Measurements from ENCODE around the gene COL25A1.

The COL25A1 gene

DNA sequence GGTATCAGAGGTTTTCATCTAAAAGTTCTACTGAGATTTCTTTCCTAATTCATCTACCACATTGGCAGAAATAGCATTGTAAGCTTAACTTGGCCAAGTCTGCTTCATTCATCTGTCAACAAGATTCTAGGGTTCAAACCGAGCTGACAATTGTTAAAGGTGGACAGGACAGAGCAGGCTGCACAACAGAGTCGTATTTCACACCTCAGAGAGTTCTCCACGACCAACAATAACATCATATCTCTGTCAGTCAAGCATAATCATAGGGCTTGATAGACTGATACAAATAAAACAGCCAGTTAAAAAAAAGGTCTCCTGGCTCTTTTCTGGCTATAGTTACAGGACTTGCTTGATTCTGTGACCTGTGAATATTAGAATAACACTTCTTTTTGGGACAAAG, 259.2 kb downstream of the COL25A1 start:
- no peaks in the 10 kb centered on the region for H3K27me3 ChIP-seq (ENCODE audit: insufficient read depth, insufficient read length)
- H3K9me3 ChIP-seq (ENCODE audit: insufficient read depth, low read length), result no peaks in the 10 kb centered on the region
- H3K4me3 ChIP-seq (ENCODE audit: insufficient read length, low read depth), result no peak overlapping the region
- no peak for DNase-seq (ENCODE audit: low read depth, low spot score)
- no peak overlapping the region for H3K9ac ChIP-seq (ENCODE audit: insufficient read length, low read depth)
- no peak for TF ChIP-seq SUZ12 (IDR thresholded peaks at IDR 0.05; ENCODE audit: extremely low read depth, insufficient read depth, insufficient read length)
- no peak for TF ChIP-seq YY1 (IDR thresholded peaks at IDR 0.05; ENCODE audit: insufficient read depth, insufficient read length)
- no peak for TF ChIP-seq ZNF274 (IDR thresholded peaks at IDR 0.05; ENCODE audit: low read depth, low read length)
- H3K36me3 ChIP-seq (ENCODE audit: insufficient read depth, insufficient read length, low read length), result no peaks in the 10 kb centered on the region
- H3K4me1 ChIP-seq (ENCODE audit: insufficient read depth, insufficient read length), result no peaks in the 10 kb centered on the region

DNA sequence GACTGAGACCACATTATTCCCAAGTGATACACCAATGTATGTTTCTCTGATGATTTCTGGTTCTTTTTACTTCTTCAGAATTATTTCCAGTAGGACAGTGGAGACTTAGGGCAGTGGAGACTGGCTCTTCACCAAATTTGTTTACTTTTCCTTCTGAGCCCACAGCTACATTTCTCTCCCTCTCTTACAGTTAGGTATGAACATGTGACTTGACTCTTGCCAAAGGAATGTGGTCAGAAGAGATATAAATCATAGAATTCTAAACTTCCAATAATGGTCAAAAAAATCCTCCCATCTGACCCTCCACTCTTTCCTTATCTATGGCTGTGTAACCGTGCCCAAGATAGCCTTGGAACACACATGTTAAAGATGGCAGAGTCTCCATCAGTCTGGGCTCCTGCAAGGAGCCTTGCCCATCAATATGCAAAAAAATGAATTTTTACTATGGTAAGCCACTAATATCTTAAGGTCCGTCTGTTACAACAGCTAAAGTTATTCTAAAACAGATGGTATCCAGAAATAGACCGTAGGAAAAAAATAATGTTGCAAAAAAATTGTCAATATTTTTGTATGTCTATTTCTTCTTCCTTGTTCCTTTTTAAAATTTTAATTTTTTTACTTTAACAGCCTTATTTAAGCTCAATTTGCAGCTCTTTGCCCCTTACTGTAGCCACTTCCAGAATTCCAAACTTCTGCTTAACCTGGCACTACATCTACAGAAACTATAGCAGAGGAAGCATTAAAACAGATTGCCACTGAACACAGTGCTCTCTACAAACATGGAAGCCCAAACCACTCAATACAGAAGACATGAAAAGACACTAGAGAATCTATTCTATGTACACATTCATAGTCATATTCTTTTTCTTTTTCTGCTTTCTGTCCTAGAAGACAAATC, 260.7 kb downstream of the COL25A1 start:
- H3K4me3 ChIP-seq (ENCODE audit: insufficient read length, low read depth), result no peak overlapping the region
- H3K4me1 ChIP-seq (ENCODE audit: insufficient read depth, insufficient read length), result no peaks in the 10 kb centered on the region
- DNase-seq (ENCODE audit: low read depth, low spot score), result no peak
- H3K27me3 ChIP-seq (ENCODE audit: insufficient read depth, insufficient read length), result no peaks in the 10 kb centered on the region
- H3K9ac ChIP-seq (ENCODE audit: insufficient read length, low read depth), result no peak overlapping the region
- TF ChIP-seq YY1 (IDR thresholded peaks at IDR 0.05; ENCODE audit: insufficient read depth, insufficient read length), result no peak
- no peak for TF ChIP-seq ZNF274 (IDR thresholded peaks at IDR 0.05; ENCODE audit: low read depth, low read length)
- no peak for TF ChIP-seq SUZ12 (IDR thresholded peaks at IDR 0.05; ENCODE audit: extremely low read depth, insufficient read depth, insufficient read length)
- H3K36me3 ChIP-seq (ENCODE audit: insufficient read depth, insufficient read length, low read length), result no peaks in the 10 kb centered on the region
- H3K9me3 ChIP-seq (ENCODE audit: insufficient read depth, low read length), result no peaks in the 10 kb centered on the region

DNA sequence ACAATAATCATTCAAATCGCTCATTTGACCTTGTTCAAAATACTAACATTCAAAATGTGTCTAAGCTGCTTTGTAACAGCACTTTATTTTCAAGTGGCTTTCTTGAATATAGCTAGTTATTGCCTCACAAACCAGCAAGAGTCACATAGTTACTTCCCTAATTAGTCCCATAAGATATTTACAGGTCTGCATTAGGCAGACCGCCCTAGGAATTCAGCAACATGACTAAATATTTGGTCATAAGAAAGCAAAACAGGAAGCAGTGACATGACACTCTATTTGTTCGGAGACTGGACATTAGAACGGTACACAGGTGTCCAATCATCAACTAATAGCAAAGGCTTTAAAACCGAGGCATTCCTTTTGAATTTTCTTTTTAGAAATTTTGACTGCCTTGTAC, 262.0 kb downstream of the COL25A1 start:
- Histone ChIP-seq H3K27me3 (ENCODE audit: insufficient read depth, insufficient read length) (no peaks in the 10 kb centered on the region), H3K9me3 (ENCODE audit: insufficient read depth, low read length) (no peaks in the 10 kb centered on the region), H3K4me1 (ENCODE audit: insufficient read depth, insufficient read length) (no peaks in the 10 kb centered on the region), H3K4me3 (ENCODE audit: insufficient read length, low read depth) (no peak overlapping the region), H3K9ac (ENCODE audit: insufficient read length, low read depth) (no peak overlapping the region), H3K36me3 (ENCODE audit: insufficient read depth, insufficient read length, low read length) (no peaks in the 10 kb centered on the region)
- no peak for DNase-seq (ENCODE audit: low read depth, low spot score)
- TF ChIP-seq ZNF274 (IDR thresholded peaks at IDR 0.05; ENCODE audit: low read depth, low read length) (no peak), YY1 (IDR thresholded peaks at IDR 0.05; ENCODE audit: insufficient read depth, insufficient read length) (no peak), SUZ12 (IDR thresholded peaks at IDR 0.05; ENCODE audit: extremely low read depth, insufficient read depth, insufficient read length) (no peak)

DNA sequence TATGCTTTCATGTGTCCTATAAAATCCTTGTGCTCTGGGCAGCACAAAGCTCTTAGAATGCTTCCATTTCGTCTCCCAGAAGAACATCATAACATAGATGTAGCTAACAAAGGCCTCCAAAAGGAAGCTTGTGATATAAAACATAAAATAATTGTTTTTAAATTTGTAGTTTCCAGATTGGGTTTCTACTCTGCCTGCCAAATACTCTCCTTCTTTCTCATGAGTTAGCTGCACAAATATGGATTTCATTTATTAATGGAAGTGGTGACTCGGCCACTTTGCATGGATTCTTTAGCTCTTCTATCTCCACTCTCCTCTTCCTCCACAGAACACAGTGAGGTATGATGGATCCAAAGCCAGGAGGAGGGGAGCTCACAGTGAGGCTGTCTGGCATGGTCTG, 265.4 kb downstream of the COL25A1 start:
- Histone ChIP-seq H3K27me3 (ENCODE audit: insufficient read depth, insufficient read length) (no peaks in the 10 kb centered on the region), H3K9me3 (ENCODE audit: insufficient read depth, low read length) (no peaks in the 10 kb centered on the region), H3K4me3 (ENCODE audit: insufficient read length, low read depth) (no peak overlapping the region), H3K4me1 (ENCODE audit: insufficient read depth, insufficient read length) (no peaks in the 10 kb centered on the region), H3K9ac (ENCODE audit: insufficient read length, low read depth) (no peak overlapping the region), H3K36me3 (ENCODE audit: insufficient read depth, insufficient read length, low read length) (no peaks in the 10 kb centered on the region)
- DNase-seq (ENCODE audit: low read depth, low spot score), result no peak
- TF ChIP-seq YY1 (IDR thresholded peaks at IDR 0.05; ENCODE audit: insufficient read depth, insufficient read length) (no peak), ZNF274 (IDR thresholded peaks at IDR 0.05; ENCODE audit: low read depth, low read length) (no peak), SUZ12 (IDR thresholded peaks at IDR 0.05; ENCODE audit: extremely low read depth, insufficient read depth, insufficient read length) (no peak)

DNA sequence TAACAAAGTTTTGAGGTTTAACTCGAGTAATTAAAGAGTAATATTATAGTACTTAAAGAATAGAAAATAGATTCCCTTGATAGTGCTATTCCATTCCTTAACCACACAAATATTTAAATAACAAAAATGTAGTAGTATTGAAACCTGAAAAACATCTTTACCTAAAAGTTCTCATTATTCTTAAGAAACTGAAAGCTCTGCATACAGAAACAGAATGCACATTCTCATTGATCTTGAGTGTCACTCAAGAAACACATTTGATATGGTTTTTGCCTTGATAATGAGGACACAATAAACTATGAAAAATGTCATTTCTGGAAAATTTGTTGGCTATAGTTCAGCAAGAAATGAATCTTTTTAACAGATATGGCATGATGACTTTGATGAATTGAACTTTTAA, 268.5 kb downstream of the COL25A1 start:
- no peaks in the 10 kb centered on the region for H3K27me3 ChIP-seq (ENCODE audit: insufficient read depth, insufficient read length)
- H3K9ac ChIP-seq (ENCODE audit: insufficient read length, low read depth), result no peak overlapping the region
- no peak for DNase-seq (ENCODE audit: low read depth, low spot score)
- H3K9me3 ChIP-seq (ENCODE audit: insufficient read depth, low read length), result no peaks in the 10 kb centered on the region
- TF ChIP-seq SUZ12 (IDR thresholded peaks at IDR 0.05; ENCODE audit: extremely low read depth, insufficient read depth, insufficient read length) (no peak), ZNF274 (IDR thresholded peaks at IDR 0.05; ENCODE audit: low read depth, low read length) (no peak), YY1 (IDR thresholded peaks at IDR 0.05; ENCODE audit: insufficient read depth, insufficient read length) (no peak)
- H3K36me3 ChIP-seq (ENCODE audit: insufficient read depth, insufficient read length, low read length), result no peaks in the 10 kb centered on the region
- H3K4me3 ChIP-seq (ENCODE audit: insufficient read length, low read depth), result no peak overlapping the region
- H3K4me1 ChIP-seq (ENCODE audit: insufficient read depth, insufficient read length), result no peaks in the 10 kb centered on the region

DNA sequence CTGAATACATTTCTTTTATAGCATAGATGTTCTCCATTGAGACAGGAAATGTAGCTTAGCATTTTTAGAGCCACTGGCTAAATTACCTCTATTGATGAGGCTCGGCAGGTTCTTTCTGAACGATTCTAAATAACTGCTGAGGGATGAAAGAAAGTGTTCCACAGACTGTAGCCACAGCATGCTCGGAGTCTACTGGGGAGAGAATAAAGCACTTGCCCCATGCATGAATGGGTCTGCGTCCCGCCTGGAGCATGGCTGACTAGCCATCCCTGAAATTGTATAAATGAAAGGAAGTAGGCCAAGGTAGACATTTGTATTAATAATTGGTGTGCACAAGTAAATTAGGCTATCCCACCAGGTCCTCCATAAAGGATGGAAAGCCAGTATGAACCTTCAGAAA, 269.8 kb downstream of the COL25A1 start:
- no peaks in the 10 kb centered on the region for H3K36me3 ChIP-seq (ENCODE audit: insufficient read depth, insufficient read length, low read length)
- H3K4me1 ChIP-seq (ENCODE audit: insufficient read depth, insufficient read length), result no peaks in the 10 kb centered on the region
- no peak overlapping the region for H3K9ac ChIP-seq (ENCODE audit: insufficient read length, low read depth)
- TF ChIP-seq SUZ12 (IDR thresholded peaks at IDR 0.05; ENCODE audit: extremely low read depth, insufficient read depth, insufficient read length) (no peak), ZNF274 (IDR thresholded peaks at IDR 0.05; ENCODE audit: low read depth, low read length) (no peak), YY1 (IDR thresholded peaks at IDR 0.05; ENCODE audit: insufficient read depth, insufficient read length) (no peak)
- no peaks in the 10 kb centered on the region for H3K9me3 ChIP-seq (ENCODE audit: insufficient read depth, low read length)
- H3K27me3 ChIP-seq (ENCODE audit: insufficient read depth, insufficient read length), result no peaks in the 10 kb centered on the region
- DNase-seq (ENCODE audit: low read depth, low spot score), result no peak
- H3K4me3 ChIP-seq (ENCODE audit: insufficient read length, low read depth), result no peak overlapping the region

DNA sequence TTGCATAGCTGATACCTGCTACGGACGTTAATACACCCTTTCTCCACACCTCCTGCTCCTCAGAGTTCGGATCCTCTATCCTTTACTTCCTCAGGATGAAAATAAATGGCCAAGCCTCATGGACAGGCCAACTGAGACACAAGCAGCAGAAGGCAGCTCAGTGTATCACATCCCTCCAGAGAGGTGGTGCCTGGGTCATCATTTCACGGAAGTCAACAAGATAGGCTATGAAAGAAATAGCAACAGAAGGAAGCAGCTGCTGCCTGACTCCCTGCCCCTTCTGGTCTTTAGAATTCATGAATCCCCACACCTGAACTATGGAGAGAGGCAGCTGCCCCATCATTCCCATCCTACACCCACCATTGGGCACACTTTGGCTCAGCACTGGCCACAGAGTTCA, 272.5 kb downstream of the COL25A1 start:
- no peak overlapping the region for H3K9ac ChIP-seq (ENCODE audit: insufficient read length, low read depth)
- TF ChIP-seq ZNF274 (IDR thresholded peaks at IDR 0.05; ENCODE audit: low read depth, low read length) (no peak), SUZ12 (IDR thresholded peaks at IDR 0.05; ENCODE audit: extremely low read depth, insufficient read depth, insufficient read length) (no peak), YY1 (IDR thresholded peaks at IDR 0.05; ENCODE audit: insufficient read depth, insufficient read length) (no peak)
- no peaks in the 10 kb centered on the region for H3K9me3 ChIP-seq (ENCODE audit: insufficient read depth, low read length)
- H3K4me1 ChIP-seq (ENCODE audit: insufficient read depth, insufficient read length), result no peaks in the 10 kb centered on the region
- H3K27me3 ChIP-seq (ENCODE audit: insufficient read depth, insufficient read length), result no peaks in the 10 kb centered on the region
- H3K4me3 ChIP-seq (ENCODE audit: insufficient read length, low read depth), result no peak overlapping the region
- H3K36me3 ChIP-seq (ENCODE audit: insufficient read depth, insufficient read length, low read length), result no peaks in the 10 kb centered on the region
- no peak for DNase-seq (ENCODE audit: low read depth, low spot score)

Measured in NT2/D1 (cell line).